HepG2 (cell line): ENCODE measurements around the gene RPL3. TPM values are rescaled to one million over a fixed set of nuclear protein-coding genes. Genes with fewer than 3 reads are reported as not detected.

Source experiments
- ATAC-seq: fragments of 200-7000 bp; cut with Tn5 transposase; 3 replicates; pipeline ENCODE4 v1.9.1; 2020; ENCODE audit warnings: mild to moderate bottlenecking, moderate library complexity
- BruUV-seq: library from RNA; stranded (reverse); fragments of 400-500 nt; replicated peaks from 2 replicates; lab custom pipeline; 2021; lab: Mats Ljungman, UMichigan
- CTCF ChIA-PET: fragments of 300-600 bp; formaldehyde crosslinking; extraction: SDS; loops from one replicate; lab custom pipeline; 2021; ENCODE audit warnings: low total read pairs, inconsistent platforms, low intra/inter-chr PET ratio; lab: Yijun Ruan, JAX
- POLR2A ChIA-PET: fragments of 350-600 bp; sonication (Branson Sonifier 250); formaldehyde crosslinking; loops from one replicate; lab custom pipeline; 2020; ENCODE audit warnings: antibody characterized with exemption, inconsistent platforms; lab: Yijun Ruan, JAX
- DNase-seq: peaks from one replicate; pipeline ENCODE4 v3.0.0-alpha.2; 2015; ENCODE audit warnings: low spot score
- FAIRE-seq: peaks from 3 replicates; lab custom pipeline; 2011; peaks lifted over from hg19 to GRCh38; lab: Jason Lieb, UNC
- H2AFZ ChIP-seq: one replicate; pipeline ENCODE4 v1.6.1; 2011; ENCODE audit warnings: low read length, inconsistent platforms
- H3K27ac ChIP-seq: fragments of 300-600 bp; 3 replicates; pipeline ENCODE4 v1.8.0; 2011; ENCODE audit warnings: mixed run types, mild to moderate bottlenecking, mixed read lengths, low read length, inconsistent platforms; ENCODE audit not compliant: insufficient read depth; ENCODE audit errors: extremely low read length
- H3K27me3 ChIP-seq, 2 experiments: fragments of 200-600 bp in 1 of 2; 2 replicates in 1 of 2; 3 replicates in 1 of 2; pipeline versions ENCODE4 v1.6.0 to v1.8.0; 2011; ENCODE audit warnings: low read length in 2 of 2, mild to moderate bottlenecking in 2 of 2, moderate library complexity in 2 of 2, inconsistent platforms in 1 of 2; ENCODE audit not compliant: insufficient read depth in 2 of 2, control insufficient read depth in 1 of 2
- H3K36me3 ChIP-seq, 2 experiments: fragments of 200-600 bp in 1 of 2; replicated peaks in 1 of 2; 2 replicates in 1 of 2; 3 replicates in 1 of 2; pipeline versions ENCODE4 v1.5.1 to v1.8.0; 2011; ENCODE audit warnings: low read length in 2 of 2, inconsistent platforms in 1 of 2; ENCODE audit not compliant: insufficient read depth in 2 of 2, control insufficient read depth in 1 of 2
- H3K4me1 ChIP-seq: 2 replicates; pipeline ENCODE4 v1.5.1; 2012; ENCODE audit warnings: low read length, inconsistent platforms; ENCODE audit not compliant: insufficient read depth
- H3K4me2 ChIP-seq: 2 replicates; pipeline ENCODE4 v1.6.0; 2011; ENCODE audit warnings: low read depth, low read length, inconsistent platforms
- H3K4me3 ChIP-seq, 3 experiments: fragments of 200-600 bp in 1 of 3; sonication (generic), shearing (Covaris generic) in 1 of 3; replicated peaks in 1 of 3; 2 replicates each; pipeline ENCODE4 v1.5.1; 2011 to 2016; ENCODE audit warnings: low read length in 3 of 3, inconsistent platforms in 2 of 3, low read depth in 2 of 3, mild to moderate bottlenecking in 2 of 3, control low read depth in 1 of 3, mixed read lengths in 1 of 3; ENCODE audit not compliant: insufficient read depth in 1 of 3
- H3K79me2 ChIP-seq: one replicate; pipeline ENCODE4 v1.6.1; 2011; ENCODE audit warnings: low read length, inconsistent platforms; ENCODE audit not compliant: insufficient read depth
- H3K9ac ChIP-seq: 2 replicates; pipeline ENCODE4 v1.6.0; 2011; ENCODE audit warnings: mild to moderate bottlenecking, low read depth, low read length, inconsistent platforms; ENCODE audit not compliant: insufficient read depth
- H3K9me3 ChIP-seq: 2 replicates; pipeline ENCODE4 v1.5.1; 2012; ENCODE audit warnings: mild to moderate bottlenecking, low read length
- H4K20me1 ChIP-seq: 2 replicates; pipeline ENCODE4 v1.6.0; 2011; ENCODE audit warnings: inconsistent platforms, mild to moderate bottlenecking, low read length, moderate library complexity; ENCODE audit not compliant: insufficient read depth
- ARNT2 ChIP-seq: sonication (generic); formaldehyde crosslinking; IDR thresholded peaks from 2 replicates; pipeline ENCODE4 v1.8.0; 2022; ENCODE audit warnings: mild to moderate bottlenecking, low read depth, missing genetic modification reagents, moderate library complexity
- CREBL2 ChIP-seq: sonication (generic); formaldehyde crosslinking; IDR thresholded peaks from 2 replicates; pipeline ENCODE4 v1.8.1; 2023; ENCODE audit warnings: missing genetic modification reagents, mild to moderate bottlenecking, borderline replicate concordance
- HNF1B ChIP-seq: sonication (generic); formaldehyde crosslinking; IDR thresholded peaks from 2 replicates; pipeline ENCODE4 v1.5.1; 2020; ENCODE audit warnings: mild to moderate bottlenecking, moderate library complexity, missing genetic modification reagents
- KMT2B ChIP-seq: IDR thresholded peaks from 2 replicates; pipeline ENCODE4 v1.6.1; 2016; ENCODE audit warnings: missing genetic modification reagents, missing compliant biosample characterization
- NFATC3 ChIP-seq: sonication (generic); formaldehyde crosslinking; IDR thresholded peaks from 2 replicates; pipeline ENCODE4 v1.5.1; 2020; ENCODE audit warnings: mild to moderate bottlenecking, missing genetic modification reagents
- PRDM4 ChIP-seq: sonication (generic); formaldehyde crosslinking; IDR thresholded peaks from 2 replicates; pipeline ENCODE4 v1.9.0; 2021; ENCODE audit warnings: missing genetic modification reagents, borderline replicate concordance
- ZNF281 ChIP-seq: sonication (generic); formaldehyde crosslinking; IDR thresholded peaks from 2 replicates; pipeline ENCODE4 v1.4.0; 2020; ENCODE audit warnings: missing genetic modification reagents, borderline replicate concordance
- WGBS: methylation state at CpG from one replicate; pipeline ENCODE4 v1.1.6; 2017; ENCODE audit warnings: low lambda C conversion rate; 5-methylcytosine and 5-hydroxymethylcytosine counted together
- in situ Hi-C: cut with HindIII; loops from 2 replicates; pipeline ENCODE4 v1.10.0; 2017; ENCODE audit warnings: low pct_unique_long_range_greater_than_20kb; ENCODE audit not compliant: extremely low pct_ligation_motif_present
- intact Hi-C: fragments of 100-400 bp; cut with micrococcal nuclease; formaldehyde crosslinking; loops from one replicate; pipeline ENCODE4 v1.10.0; 2022; ENCODE audit not compliant: unreplicated experiment
- polyA plus RNA-seq, 8 experiments: library from polyadenylated mRNA; depleted of rRNA in 3 of 8; stranded (reverse) in 7 of 8; unstranded in 1 of 8; fragments of >200 nt; fragmentation: Illumina TruSeq in 4 of 8; extraction: Trizol in 4 of 8; gene quantifications; 2 replicates each; pipeline versions ENCODE4 v1.2.1 to v1.2.3, GENCODE V29; 2011 to 2016; ENCODE audit warnings: low read depth in 4 of 8, missing spikeins in 1 of 8, mixed read lengths in 1 of 8; ENCODE audit not compliant: insufficient read depth in 1 of 8
- total RNA-seq, 5 experiments: library from RNA; depleted of rRNA; stranded (reverse); fragments of >200 nt; fragmentation: Illumina TruSeq; extraction: Trizol; gene quantifications; 2 replicates each; pipeline ENCODE4 v1.2.3, GENCODE V29; 2016; ENCODE audit warnings: low read depth in 1 of 5

Gene RPL3
- total and polyA plus RNA-seq, 2 of the 13 experiments (the other 11 are each of a cell fraction or from before 2014, with no cell fraction given) = 1,051 to 3,279 TPM

- TF ChIP-seq PRDM4 = no peak
- no peak for TF ChIP-seq NFATC3 (CRISPR knock-in tag)
- TF ChIP-seq CREBL2 (CRISPR knock-in tag) = no peak
Measured at GRCh38 chr22:39362932-39363331, 43.5 kb upstream of the RPL3 start (continued).

- Histone ChIP-seq H3K27ac (no peak overlapping the region), H3K79me2 (no peaks in the 10 kb centered on the region), H3K27me3 (peaks cover 0 to 10% of the 10 kb centered on the region in 2 experiments; a peak in 3 of 5 replicates), H3K9ac (no peak overlapping the region), H3K36me3 (no peaks in the 10 kb centered on the region), H3K4me2 (no peak overlapping the region), H3K4me3 (no peak overlapping the region), H4K20me1 (no peaks in the 10 kb centered on the region), H2AFZ (no peak overlapping the region), H3K4me1 (peaks cover 22% of the 10 kb centered on the region), H3K9me3 (no peaks in the 10 kb centered on the region)
- ChIA-PET POLR2A (no interaction called here), CTCF (no interaction called here)
- intact Hi-C loops (no loop called here), in situ Hi-C loops (no loop called here)
- no peak for ATAC-seq
- no peak for DNase-seq
- no peak for TF ChIP-seq KMT2B
- TF ChIP-seq ARNT2 (CRISPR knock-in tag) = no peak
- no peak for TF ChIP-seq HNF1B (CRISPR knock-in tag)
- TF ChIP-seq ZNF281 (CRISPR knock-in tag) = peak; percentile 31; the same call in 1 of the 2 replicates
- BruUV-seq = no TSS peak
- 72% methylated on average over 2 of the region's 11 CpGs for WGBS
- FAIRE-seq = no peak
Measured at GRCh38 chr22:39362271-39362670, 42.8 kb upstream of the RPL3 start.
